Testis (tissue), 3 donors: Measurements from ENCODE around the gene PROSER3. TPM values are rescaled to one million over a fixed set of nuclear protein-coding genes. Genes with fewer than 3 reads are reported as not detected.
A peak's percentile ranks its signal among the peaks of the same experiment; 100 is the strongest.
"Not testable (repeated sequence)": the region's sequence is repeated elsewhere in the genome, so short reads cannot be mapped to it uniquely, and the experiment has no call there.

Source experiments
- DNase-seq: peaks from one replicate; pipeline ENCODE4 v3.0.0-alpha.2; 2019
- H3K27ac ChIP-seq, 2 donors: fragments of 200-600 bp; sonication (generic); one replicate each; pipeline ENCODE4 v1.5.1; 2019
- H3K27me3 ChIP-seq: fragments of 200-600 bp; sonication (generic); one replicate; pipeline ENCODE4 v1.5.1; 2019
- H3K36me3 ChIP-seq: fragments of 200-600 bp; sonication (generic); one replicate; pipeline ENCODE4 v1.5.1; 2017; ENCODE audit warnings: low read depth; ENCODE audit errors: missing control alignments
- H3K4me1 ChIP-seq: fragments of 200-600 bp; sonication (generic); one replicate; pipeline ENCODE4 v1.5.1; 2019
- H3K4me3 ChIP-seq, 2 donors: fragments of 200-600 bp; sonication (generic); one replicate each; pipeline ENCODE4 v1.5.1; 2017 to 2019
- H3K9me3 ChIP-seq: fragments of 200-600 bp; sonication (generic); one replicate; pipeline ENCODE4 v1.5.1; 2017
- CTCF ChIP-seq, 3 experiments: fragments of 450-650 bp in 2 of 3; fragments of 200-600 bp in 1 of 3; sonication (generic) in 1 of 3; IDR thresholded peaks; one replicate each; pipeline ENCODE4 v1.5.1; 2016 to 2019; ENCODE audit warnings: antibody characterized with exemption in 3 of 3, mild to moderate bottlenecking in 2 of 3, moderate library complexity in 1 of 3
- POLR2A ChIP-seq: fragments of 450-650 bp; IDR thresholded peaks from one replicate; pipeline ENCODE4 v1.6.1; 2017; ENCODE audit warnings: antibody characterized with exemption, mild to moderate bottlenecking, moderate library complexity
- WGBS, 2 donors: methylation state at CpG; one replicate each; pipeline ENCODE4 v1.1.5; 2018; 5-methylcytosine and 5-hydroxymethylcytosine counted together
- intact Hi-C: fragments of 100-400 bp; cut with DNase I; formaldehyde crosslinking; loops from one replicate; pipeline ENCODE4 v1.15.1; 2023; ENCODE audit warnings: low total_unique reads
- polyA plus RNA-seq: library from polyadenylated mRNA; stranded (reverse); fragments of 350-450 nt; fragmentation: Illumina TruSeq; extraction: RNeasy Lipid Tissue Mini Kit (QIAGEN cat#74804); gene quantifications from one replicate; pipeline ENCODE4 v1.2.3, GENCODE V29; 2014; ENCODE audit warnings: low read depth, low replicate concordance; ENCODE audit not compliant: insufficient read depth
- total RNA-seq, 2 donors: library from RNA; depleted of rRNA; stranded (reverse); fragments of >200 nt; gene quantifications; one replicate each; pipeline ENCODE4 v1.2.3, GENCODE V29; 2016

PROSER3 gene
- total and polyA plus RNA-seq, 3 donors from 2014 or later: 48.3 to 75.9 (median 72.0) TPM

GRCh38 chr19:35764432-35765315 is 6.7 kb downstream of the PROSER3 start:
- H3K36me3 ChIP-seq: no peaks in the 10 kb centered on the region
- peaks cover 18% of the 10 kb centered on the region for H3K4me1 ChIP-seq
- no peak for TF ChIP-seq POLR2A
- TF ChIP-seq CTCF (IDR thresholded peaks at IDR 0.05): no peak
- intact Hi-C loops: no loop called here
- no peaks in the 10 kb centered on the region for H3K9me3 ChIP-seq
- 86 to 92% methylated on average over 17 of the region's 17 CpGs for whole genome bisulfite sequencing, 2 donors
- H3K27ac ChIP-seq: no peak overlapping the region
- H3K4me3 ChIP-seq: no peak overlapping the region
- DNase-seq: no peak
- H3K27me3 ChIP-seq: no peaks in the 10 kb centered on the region

GRCh38 chr19:35766571-35767104 is 8.7 kb downstream of the PROSER3 start:
- H3K27ac ChIP-seq: no peak overlapping the region
- no peak overlapping the region for H3K4me3 ChIP-seq
- H3K27me3 ChIP-seq: no peaks in the 10 kb centered on the region
- H3K4me1 ChIP-seq: peaks cover 18% of the 10 kb centered on the region
- DNase-seq: no peak
- no peaks in the 10 kb centered on the region for H3K36me3 ChIP-seq
- intact Hi-C loops: no loop called here
- 78 to 80% methylated on average over 11 of the region's 11 CpGs for WGBS, 2 donors
- no peaks in the 10 kb centered on the region for H3K9me3 ChIP-seq
- no peak for TF ChIP-seq POLR2A

- 27 to 58% methylated on average over 8 to 31 of the region's 34 CpGs for WGBS, 2 donors
- peak overlapping the region in 1 of 2 donors; percentile 30 for H3K27ac ChIP-seq
These were observed 9.5 kb downstream of the PROSER3 start for GRCh38 chr19:35767288-35768081.

GRCh38 chr19:35768082-35768421 is 10.1 kb downstream of the PROSER3 start:
- no peak for TF ChIP-seq POLR2A
- TF ChIP-seq CTCF (IDR thresholded peaks at IDR 0.05): no peak
- intact Hi-C loops: no loop called here
- Histone ChIP-seq H3K36me3 (no peaks in the 10 kb centered on the region), H3K4me3 (peak overlapping the region in 1 of 2 donors; percentile 7), H3K4me1 (peaks cover 18% of the 10 kb centered on the region), H3K27me3 (no peaks in the 10 kb centered on the region), H3K9me3 (no peaks in the 10 kb centered on the region), H3K27ac (peak overlapping the region in 1 of 2 donors; percentile 30)
- 16 to 43% methylated on average over 10 to 15 of the region's 15 CpGs for WGBS, 2 donors
- DNase-seq: no peak

More at GRCh38 chr19:35767288-35768081, 9.5 kb downstream of the PROSER3 start:
- DNase-seq: peak; percentile 71
- H3K27me3 ChIP-seq: no peaks in the 10 kb centered on the region
- H3K4me1 ChIP-seq: peaks cover 18% of the 10 kb centered on the region
- no peaks in the 10 kb centered on the region for H3K9me3 ChIP-seq
- TF ChIP-seq CTCF (IDR thresholded peaks at IDR 0.05) (no peak), POLR2A (no peak)
- peak overlapping the region in 1 of 2 donors; percentile 7 for H3K4me3 ChIP-seq
- no peaks in the 10 kb centered on the region for H3K36me3 ChIP-seq
- intact Hi-C loops: no loop called here

- DNase-seq, H3K36me3 ChIP-seq, intact Hi-C loops, H3K27me3 ChIP-seq, H3K4me3 ChIP-seq, H3K27ac ChIP-seq, H3K9me3 ChIP-seq: not testable (repeated sequence)
- 76 to 87% methylated on average over 3 to 5 of the region's 5 CpGs for WGBS, 2 donors
- H3K4me1 ChIP-seq: peaks cover 21% of the 10 kb centered on the region
These were observed 14.4 kb downstream of the PROSER3 start for GRCh38 chr19:35772362-35772761.
